Neural cell (in vitro differentiated cells): ENCODE measurements around the gene VPS37C. TPM values are rescaled to one million over a fixed set of nuclear protein-coding genes. Genes with fewer than 3 reads are reported as not detected.

Experiments used
- H2AFZ ChIP-seq: fragments of 200-600, 300-800 bp; sonication (generic), shearing (Covaris generic); 2 replicates; pipeline ENCODE4 v1.6.0; 2014; ENCODE audit warnings: low read depth, mild to moderate bottlenecking, antibody characterized with exemption, low read length, moderate library complexity
- H3F3A ChIP-seq: fragments of 200-600 bp; shearing (Covaris generic); 2 replicates; pipeline ENCODE4 v1.6.1; 2016; ENCODE audit warnings: mild to moderate bottlenecking, moderate library complexity, mixed read lengths, antibody characterized with exemption, low read length; ENCODE audit not compliant: insufficient read depth, poor library complexity, severe bottlenecking
- H3K27ac ChIP-seq: fragments of 200-600, 300-800 bp; sonication (generic), shearing (Covaris generic); 2 replicates; pipeline ENCODE4 v1.5.1; 2014; ENCODE audit warnings: mild to moderate bottlenecking, low read length, moderate library complexity
- H3K27me3 ChIP-seq: fragments of 300-800, 200-600 bp; sonication (generic), shearing (Covaris generic); 2 replicates; pipeline ENCODE4 v1.6.0; 2014; ENCODE audit warnings: mild to moderate bottlenecking, low read depth, low read length, moderate library complexity; ENCODE audit not compliant: insufficient read depth
- H3K36me3 ChIP-seq: fragments of 300-800, 200-600 bp; sonication (generic), shearing (Covaris generic); 2 replicates; pipeline ENCODE4 v1.5.1; 2014; ENCODE audit warnings: mild to moderate bottlenecking, antibody characterized with exemption, low read length, moderate library complexity; ENCODE audit not compliant: insufficient read depth
- H3K4me2 ChIP-seq: fragments of 300-800, 200-600 bp; sonication (generic), shearing (Covaris generic); 2 replicates; pipeline ENCODE4 v1.6.0; 2014; ENCODE audit warnings: mild to moderate bottlenecking, low read length
- H3K4me3 ChIP-seq: fragments of 300-800, 200-600 bp; sonication (generic), shearing (Covaris generic); 2 replicates; pipeline ENCODE4 v1.5.1; 2014; ENCODE audit warnings: mild to moderate bottlenecking, low read length, moderate library complexity
- H3K79me2 ChIP-seq: fragments of 200-600 bp; shearing (Covaris generic); replicated peaks from 2 replicates; pipeline ENCODE4 v1.6.0; 2014; ENCODE audit warnings: mild to moderate bottlenecking, low read length, moderate library complexity; ENCODE audit not compliant: insufficient read depth
- H3K9ac ChIP-seq: fragments of 300-800, 200-600 bp; sonication (generic), shearing (Covaris generic); 2 replicates; pipeline ENCODE4 v1.6.1; 2016; ENCODE audit warnings: mild to moderate bottlenecking, low read length, mixed read lengths
- H3K9me2 ChIP-seq: fragments of 200-600 bp; shearing (Covaris generic); 2 replicates; pipeline ENCODE4 v1.6.1; 2016; ENCODE audit warnings: mild to moderate bottlenecking, low read length, mixed read lengths; ENCODE audit not compliant: insufficient read depth
- H3K9me3 ChIP-seq: fragments of 200-600, 300-800 bp; sonication (generic), shearing (Covaris generic); 2 replicates; pipeline ENCODE4 v1.6.1; 2016; ENCODE audit warnings: mild to moderate bottlenecking, mixed run types, low read length, moderate library complexity, mixed read lengths
- H4K20me1 ChIP-seq: fragments of 200-600 bp; shearing (Covaris generic); 2 replicates; pipeline ENCODE4 v1.6.1; 2016; ENCODE audit warnings: mild to moderate bottlenecking, mixed run types; ENCODE audit not compliant: insufficient read depth
- EP300 ChIP-seq: fragments of 450-650 bp; conservative IDR thresholded peaks from 2 replicates; pipeline ENCODE4 v1.6.1; 2014; ENCODE audit warnings: antibody characterized with exemption, mild to moderate bottlenecking, moderate library complexity; ENCODE audit not compliant: poor library complexity, severe bottlenecking
- EZH2 ChIP-seq: fragments of 200-600, 300-800 bp; shearing (Covaris generic), sonication (generic); IDR thresholded peaks from 2 replicates; pipeline ENCODE4 v1.6.1; 2014; ENCODE audit warnings: antibody characterized with exemption, low read length, borderline replicate concordance, mild to moderate bottlenecking; ENCODE audit not compliant: insufficient read depth, poor library complexity, severe bottlenecking
- MXI1 ChIP-seq: fragments of 450-650 bp; conservative IDR thresholded peaks from 2 replicates; pipeline ENCODE4 v1.6.1; 2014; ENCODE audit warnings: antibody characterized with exemption, mild to moderate bottlenecking; ENCODE audit not compliant: poor library complexity, severe bottlenecking
- POLR2AphosphoS5 ChIP-seq: IDR thresholded peaks from 2 replicates; pipeline ENCODE4 v1.6.1; 2012
- RAD21 ChIP-seq: fragments of 450-650 bp; conservative IDR thresholded peaks from 2 replicates; pipeline ENCODE4 v1.6.1; 2014; ENCODE audit warnings: antibody characterized with exemption, mild to moderate bottlenecking, moderate library complexity
- SMC3 ChIP-seq: fragments of 450-650 bp; conservative IDR thresholded peaks from 2 replicates; pipeline ENCODE4 v1.6.1; 2014; ENCODE audit warnings: antibody characterized with exemption, mild to moderate bottlenecking, moderate library complexity; ENCODE audit not compliant: poor library complexity
- TAF1 ChIP-seq: IDR thresholded peaks from 2 replicates; pipeline ENCODE4 v1.6.1; 2012; ENCODE audit warnings: low read depth
- polyA plus RNA-seq: library from polyadenylated mRNA; depleted of rRNA; stranded (reverse); fragments of >200 nt; gene quantifications from 2 replicates; pipeline ENCODE4 v1.2.3, GENCODE V29; 2014
- TF ChIP-seq, protein P1 (sequence below): IDR thresholded peaks from 2 replicates; pipeline ENCODE4 v1.6.1; 2012; ENCODE audit warnings: borderline replicate concordance
- TF ChIP-seq, protein P2 (sequence below): fragments of 450-650 bp; IDR thresholded peaks from 2 replicates; pipeline ENCODE4 v1.5.1; 2014; ENCODE audit warnings: antibody characterized with exemption, mild to moderate bottlenecking, moderate library complexity; ENCODE audit not compliant: poor library complexity, severe bottlenecking

Gene VPS37C
- polyA plus RNA-seq, 1 donor from 2014 or later = 7.3 TPM

DNA sequence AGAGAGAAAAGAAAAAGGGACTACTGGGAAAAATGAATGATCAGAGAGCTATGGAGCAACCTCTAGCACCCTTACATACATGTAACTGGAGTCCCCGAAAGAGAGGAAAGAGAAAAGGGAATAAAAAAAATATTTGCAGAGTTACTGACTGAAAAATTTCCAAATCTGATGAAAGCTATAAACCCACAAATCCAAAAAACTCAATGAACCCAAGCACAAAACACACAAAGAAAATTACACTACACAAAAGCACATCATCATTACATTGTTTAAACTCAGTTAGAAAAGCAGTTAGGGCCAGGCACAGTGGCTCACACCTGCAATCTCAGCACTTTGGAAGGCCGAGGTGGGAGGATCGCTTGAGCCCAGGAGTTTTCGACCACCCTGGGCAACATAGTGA, 6.7 kb downstream of the VPS37C start:
- peaks cover 29% of the 10 kb centered on the region for H3K79me2 ChIP-seq
- no peaks in the 10 kb centered on the region for H3K9me2 ChIP-seq
- no peak overlapping the region for H3K27ac ChIP-seq
- no peak overlapping the region for H3K4me3 ChIP-seq
- TF ChIP-seq MXI1 (no peak), EZH2 (no peak), TAF1 (no peak), POLR2AphosphoS5 (no peak), SMC3 (no peak), EP300 (no peak), RAD21 (no peak)
- TF ChIP-seq, protein P1, sequence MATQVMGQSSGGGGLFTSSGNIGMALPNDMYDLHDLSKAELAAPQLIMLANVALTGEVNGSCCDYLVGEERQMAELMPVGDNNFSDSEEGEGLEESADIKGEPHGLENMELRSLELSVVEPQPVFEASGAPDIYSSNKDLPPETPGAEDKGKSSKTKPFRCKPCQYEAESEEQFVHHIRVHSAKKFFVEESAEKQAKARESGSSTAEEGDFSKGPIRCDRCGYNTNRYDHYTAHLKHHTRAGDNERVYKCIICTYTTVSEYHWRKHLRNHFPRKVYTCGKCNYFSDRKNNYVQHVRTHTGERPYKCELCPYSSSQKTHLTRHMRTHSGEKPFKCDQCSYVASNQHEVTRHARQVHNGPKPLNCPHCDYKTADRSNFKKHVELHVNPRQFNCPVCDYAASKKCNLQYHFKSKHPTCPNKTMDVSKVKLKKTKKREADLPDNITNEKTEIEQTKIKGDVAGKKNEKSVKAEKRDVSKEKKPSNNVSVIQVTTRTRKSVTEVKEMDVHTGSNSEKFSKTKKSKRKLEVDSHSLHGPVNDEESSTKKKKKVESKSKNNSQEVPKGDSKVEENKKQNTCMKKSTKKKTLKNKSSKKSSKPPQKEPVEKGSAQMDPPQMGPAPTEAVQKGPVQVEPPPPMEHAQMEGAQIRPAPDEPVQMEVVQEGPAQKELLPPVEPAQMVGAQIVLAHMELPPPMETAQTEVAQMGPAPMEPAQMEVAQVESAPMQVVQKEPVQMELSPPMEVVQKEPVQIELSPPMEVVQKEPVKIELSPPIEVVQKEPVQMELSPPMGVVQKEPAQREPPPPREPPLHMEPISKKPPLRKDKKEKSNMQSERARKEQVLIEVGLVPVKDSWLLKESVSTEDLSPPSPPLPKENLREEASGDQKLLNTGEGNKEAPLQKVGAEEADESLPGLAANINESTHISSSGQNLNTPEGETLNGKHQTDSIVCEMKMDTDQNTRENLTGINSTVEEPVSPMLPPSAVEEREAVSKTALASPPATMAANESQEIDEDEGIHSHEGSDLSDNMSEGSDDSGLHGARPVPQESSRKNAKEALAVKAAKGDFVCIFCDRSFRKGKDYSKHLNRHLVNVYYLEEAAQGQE = no peak
- TF ChIP-seq, protein P2, sequence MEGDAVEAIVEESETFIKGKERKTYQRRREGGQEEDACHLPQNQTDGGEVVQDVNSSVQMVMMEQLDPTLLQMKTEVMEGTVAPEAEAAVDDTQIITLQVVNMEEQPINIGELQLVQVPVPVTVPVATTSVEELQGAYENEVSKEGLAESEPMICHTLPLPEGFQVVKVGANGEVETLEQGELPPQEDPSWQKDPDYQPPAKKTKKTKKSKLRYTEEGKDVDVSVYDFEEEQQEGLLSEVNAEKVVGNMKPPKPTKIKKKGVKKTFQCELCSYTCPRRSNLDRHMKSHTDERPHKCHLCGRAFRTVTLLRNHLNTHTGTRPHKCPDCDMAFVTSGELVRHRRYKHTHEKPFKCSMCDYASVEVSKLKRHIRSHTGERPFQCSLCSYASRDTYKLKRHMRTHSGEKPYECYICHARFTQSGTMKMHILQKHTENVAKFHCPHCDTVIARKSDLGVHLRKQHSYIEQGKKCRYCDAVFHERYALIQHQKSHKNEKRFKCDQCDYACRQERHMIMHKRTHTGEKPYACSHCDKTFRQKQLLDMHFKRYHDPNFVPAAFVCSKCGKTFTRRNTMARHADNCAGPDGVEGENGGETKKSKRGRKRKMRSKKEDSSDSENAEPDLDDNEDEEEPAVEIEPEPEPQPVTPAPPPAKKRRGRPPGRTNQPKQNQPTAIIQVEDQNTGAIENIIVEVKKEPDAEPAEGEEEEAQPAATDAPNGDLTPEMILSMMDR = no peak
- peaks cover 5% of the 10 kb centered on the region for H3K9me3 ChIP-seq
- no peak overlapping the region for H3K9ac ChIP-seq
- no peaks in the 10 kb centered on the region for H3K27me3 ChIP-seq
- H3F3A ChIP-seq = no peaks in the 10 kb centered on the region
- H2AFZ ChIP-seq = no peak overlapping the region
- H3K4me2 ChIP-seq = no peak overlapping the region
- H3K36me3 ChIP-seq = no peaks in the 10 kb centered on the region
- H4K20me1 ChIP-seq = no peaks in the 10 kb centered on the region

DNA sequence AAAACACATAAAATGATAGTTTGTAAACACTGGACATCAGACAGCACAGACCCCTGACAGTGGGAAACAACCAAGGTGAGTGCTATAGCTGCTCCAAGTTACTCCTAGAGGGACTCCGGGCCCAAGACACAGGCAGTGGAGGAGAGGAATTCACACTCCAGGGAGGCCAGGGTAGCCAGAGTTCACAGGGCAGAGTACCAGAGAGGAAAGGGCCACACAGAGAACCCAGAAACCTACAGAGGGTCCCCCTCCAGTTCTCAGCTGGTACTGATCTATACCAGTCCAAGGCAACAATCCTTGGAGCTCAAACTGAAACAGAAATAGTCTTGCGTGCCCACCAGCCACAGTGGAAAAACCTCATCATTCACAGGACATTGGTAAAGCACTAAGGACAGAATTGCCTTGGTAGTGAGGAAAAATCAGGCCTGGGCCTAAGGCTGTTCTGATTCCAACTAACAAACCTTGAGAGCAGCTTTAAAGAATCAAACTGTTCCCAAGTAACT, 7.6 kb downstream of the VPS37C start:
- Histone ChIP-seq H3K36me3 (no peaks in the 10 kb centered on the region), H3K27ac (no peak overlapping the region)
- TF ChIP-seq POLR2AphosphoS5 (no peak), SMC3 (no peak), EP300 (no peak), TAF1 (no peak)

More for the DNA sequence above, 7.6 kb downstream of the VPS37C start:
- no peak overlapping the region for H3K4me3 ChIP-seq
- no peaks in the 10 kb centered on the region for H4K20me1 ChIP-seq
- peaks cover 5% of the 10 kb centered on the region for H3K9me3 ChIP-seq
- H3K4me2 ChIP-seq = no peak overlapping the region
- no peak overlapping the region for H3K9ac ChIP-seq
- H3F3A ChIP-seq = no peaks in the 10 kb centered on the region
- H2AFZ ChIP-seq = no peak overlapping the region
- peaks cover 33% of the 10 kb centered on the region for H3K79me2 ChIP-seq
- H3K27me3 ChIP-seq = no peaks in the 10 kb centered on the region
- no peaks in the 10 kb centered on the region for H3K9me2 ChIP-seq
